Inflammatory macrophage treated with lipopolysaccharide for 1 hour (primary cell): Measurements from ENCODE around the gene URI1.
A peak's percentile ranks its signal among the peaks of the same experiment; 100 is the strongest.
"Not testable (repeated sequence)": the region's sequence is repeated elsewhere in the genome, so short reads cannot be mapped to it uniquely, and the experiment has no call there.

Source experiments
- DNase-seq, 2 donors: peaks; one replicate each; pipeline ENCODE4 v3.0.0-alpha.2; 2020 to 2022

Gene URI1, protein sequence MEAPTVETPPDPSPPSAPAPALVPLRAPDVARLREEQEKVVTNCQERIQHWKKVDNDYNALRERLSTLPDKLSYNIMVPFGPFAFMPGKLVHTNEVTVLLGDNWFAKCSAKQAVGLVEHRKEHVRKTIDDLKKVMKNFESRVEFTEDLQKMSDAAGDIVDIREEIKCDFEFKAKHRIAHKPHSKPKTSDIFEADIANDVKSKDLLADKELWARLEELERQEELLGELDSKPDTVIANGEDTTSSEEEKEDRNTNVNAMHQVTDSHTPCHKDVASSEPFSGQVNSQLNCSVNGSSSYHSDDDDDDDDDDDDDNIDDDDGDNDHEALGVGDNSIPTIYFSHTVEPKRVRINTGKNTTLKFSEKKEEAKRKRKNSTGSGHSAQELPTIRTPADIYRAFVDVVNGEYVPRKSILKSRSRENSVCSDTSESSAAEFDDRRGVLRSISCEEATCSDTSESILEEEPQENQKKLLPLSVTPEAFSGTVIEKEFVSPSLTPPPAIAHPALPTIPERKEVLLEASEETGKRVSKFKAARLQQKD

DNA sequence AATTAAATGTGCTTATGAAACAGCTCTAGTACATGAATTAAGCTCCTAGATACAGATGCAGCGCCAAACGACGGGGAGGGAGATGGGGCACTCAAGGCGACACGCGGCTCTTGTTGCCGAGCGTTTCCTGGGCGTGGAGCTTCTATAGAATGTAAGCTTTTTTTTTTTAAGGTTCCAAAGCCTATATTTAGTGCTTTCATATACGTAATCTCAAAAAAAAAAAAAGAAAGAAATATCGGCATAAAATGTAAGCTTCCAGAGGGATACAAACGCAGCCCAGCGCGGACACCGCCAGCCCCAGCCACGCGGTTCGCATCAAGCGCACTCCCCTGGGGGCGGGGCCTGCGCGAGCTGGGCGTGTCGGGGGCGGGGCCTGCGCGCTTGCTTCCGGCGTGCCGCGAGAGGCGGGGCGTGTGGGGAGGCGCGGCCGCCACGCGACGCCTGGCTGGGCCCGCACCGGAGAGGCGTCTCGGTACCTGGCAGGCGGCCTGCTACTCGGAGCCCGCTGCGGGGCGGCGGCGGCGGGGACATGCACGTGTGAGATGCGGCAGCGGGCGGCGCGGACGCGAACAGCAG lies at the start of gene URI1:
Gene URI1, plus strand, starts transcription at position 412 of the 576 bp plus-strand sequence. CDS start 309 bp downstream, outside the sequence.
- DNase-seq = peak; percentile 75 to 95

DNA sequence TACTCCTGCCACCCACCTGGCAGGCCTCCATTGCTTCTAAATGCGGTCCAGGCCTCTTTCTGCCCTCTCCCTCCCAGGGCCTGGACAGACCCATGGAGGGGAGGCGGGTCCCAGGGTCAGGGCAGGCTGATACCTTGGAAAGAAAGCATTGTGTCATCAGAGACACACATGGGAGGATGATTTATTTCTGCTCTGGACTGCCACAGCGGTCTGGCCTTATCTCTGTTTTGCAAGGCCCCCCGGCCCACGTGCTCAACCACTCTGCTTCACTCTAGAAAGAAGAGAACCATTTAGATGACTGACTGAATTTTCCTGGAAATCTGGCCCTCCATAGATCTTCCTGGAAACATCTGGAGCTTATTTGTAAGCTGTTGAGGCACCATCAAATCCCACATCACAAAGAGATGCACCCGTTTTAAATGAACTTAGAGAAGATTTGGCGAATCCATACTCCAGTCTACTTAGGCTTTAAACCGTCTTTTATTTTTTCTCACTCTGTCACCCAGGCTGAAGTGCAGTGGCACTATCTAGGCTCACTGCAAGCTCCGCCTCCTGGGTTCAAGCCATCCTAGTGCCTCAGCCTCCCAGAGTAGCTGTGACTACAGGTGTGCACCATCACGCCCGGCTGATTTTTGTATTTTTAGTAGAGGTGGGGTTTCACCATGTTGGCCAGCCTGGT lies 48.3 kb upstream of the URI1 start:
- no peak for DNase-seq

DNA sequence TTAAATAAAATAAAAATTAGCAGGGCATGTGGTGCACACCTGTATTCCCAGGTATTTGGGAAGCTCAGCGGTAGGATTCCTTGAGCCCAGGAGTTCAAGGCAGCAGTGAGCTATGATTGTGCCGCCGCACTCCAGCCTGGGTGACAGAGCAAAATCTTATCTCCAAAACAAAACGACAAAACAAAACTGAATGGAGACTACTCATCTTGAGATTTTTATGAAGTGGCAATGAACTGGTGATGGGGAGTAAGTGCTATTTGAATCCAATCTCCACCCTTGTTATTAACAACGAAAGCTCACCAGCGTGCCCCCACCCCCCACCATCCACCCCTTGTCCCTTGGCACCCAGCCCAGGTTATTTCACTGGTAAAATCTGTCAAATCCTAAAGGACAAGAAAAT lies 45.2 kb upstream of the URI1 start:
- DNase-seq = no peak

DNA sequence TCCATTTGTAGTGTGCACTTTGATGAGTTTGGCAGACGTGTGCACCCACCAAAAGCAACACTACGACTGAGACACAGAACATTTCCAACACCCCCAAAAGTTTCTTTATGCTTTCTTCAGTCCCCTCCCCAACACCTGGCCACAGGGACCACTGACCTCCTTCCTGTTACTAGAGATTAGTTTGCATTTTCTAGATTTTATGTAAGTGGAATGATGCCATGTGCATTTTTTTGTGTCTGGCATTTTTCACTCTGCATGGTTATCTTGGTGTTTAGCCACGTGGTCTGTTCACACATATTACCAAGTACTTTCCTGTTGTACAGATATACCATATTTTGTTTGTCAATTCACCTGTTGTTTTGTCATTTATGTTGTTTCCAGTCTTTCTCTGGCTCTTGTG lies 44.6 kb upstream of the URI1 start:
- DNase-seq = no peak

DNA sequence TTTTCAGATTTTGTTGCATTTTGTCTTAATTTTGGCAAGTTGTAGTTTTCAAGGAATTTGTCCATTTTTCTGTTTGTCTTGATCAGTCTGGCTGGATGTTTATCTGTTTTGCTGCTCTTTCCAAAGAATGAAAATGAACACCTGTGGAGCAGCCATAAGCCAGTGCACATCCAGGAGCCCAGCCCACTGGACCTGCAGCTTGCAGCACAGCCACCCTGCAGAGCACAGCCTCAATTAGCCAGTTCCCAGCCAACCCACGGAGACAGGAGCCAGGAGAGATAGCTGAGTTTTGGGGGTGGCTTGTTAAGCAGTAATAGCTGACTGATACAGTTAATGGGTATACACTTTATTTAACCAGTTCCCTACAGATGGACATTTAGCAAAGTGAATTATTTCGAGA lies 38.0 kb upstream of the URI1 start:
- DNase-seq = no peak

DNA sequence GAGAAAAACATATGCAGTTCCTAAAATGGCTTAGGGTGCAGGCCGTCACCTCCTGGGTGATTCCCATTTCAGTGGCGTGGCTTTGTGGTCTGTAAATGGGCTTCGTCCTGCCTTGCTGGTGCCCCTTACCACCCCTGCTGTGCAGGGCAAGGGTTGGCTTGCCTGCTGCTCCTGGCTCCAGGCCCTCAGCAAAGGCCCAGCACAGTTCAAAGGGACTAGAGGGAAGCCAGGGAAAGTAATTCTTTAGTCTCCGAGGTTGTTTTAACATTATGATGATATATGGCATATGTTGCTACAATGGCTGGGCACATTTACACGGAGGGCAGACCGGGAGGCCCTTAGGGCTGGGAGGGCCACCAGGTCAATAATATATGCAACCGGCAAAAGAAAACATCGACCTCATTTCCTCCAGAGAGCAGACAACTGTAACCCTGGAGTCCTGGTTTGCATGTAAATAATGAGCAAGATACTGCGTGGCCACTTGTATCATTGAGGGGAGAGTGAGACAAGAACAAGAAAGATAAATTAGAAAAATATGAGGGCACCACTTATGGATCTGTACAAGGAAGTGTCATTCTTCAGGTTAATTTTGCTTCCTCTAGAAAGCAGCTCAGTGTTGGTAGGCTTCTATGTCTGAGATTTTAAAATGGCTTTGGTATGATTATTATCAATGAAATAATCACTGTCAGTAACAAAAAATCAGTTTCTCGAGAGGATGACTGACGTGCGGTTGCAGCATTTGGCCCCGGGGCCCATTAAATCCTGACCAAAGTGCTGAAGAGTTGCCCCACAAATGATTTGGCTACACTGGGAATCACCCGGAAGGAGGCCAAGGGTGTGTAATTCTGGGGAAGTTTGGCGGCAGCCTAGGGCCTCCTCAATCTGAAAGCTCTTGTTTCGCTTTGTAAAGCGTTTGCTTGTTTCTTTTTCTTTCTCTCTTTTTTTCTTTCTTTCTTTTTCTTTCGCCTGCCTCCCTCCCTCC lies 32.8 kb upstream of the URI1 start:
- DNase-seq = no peak

DNA sequence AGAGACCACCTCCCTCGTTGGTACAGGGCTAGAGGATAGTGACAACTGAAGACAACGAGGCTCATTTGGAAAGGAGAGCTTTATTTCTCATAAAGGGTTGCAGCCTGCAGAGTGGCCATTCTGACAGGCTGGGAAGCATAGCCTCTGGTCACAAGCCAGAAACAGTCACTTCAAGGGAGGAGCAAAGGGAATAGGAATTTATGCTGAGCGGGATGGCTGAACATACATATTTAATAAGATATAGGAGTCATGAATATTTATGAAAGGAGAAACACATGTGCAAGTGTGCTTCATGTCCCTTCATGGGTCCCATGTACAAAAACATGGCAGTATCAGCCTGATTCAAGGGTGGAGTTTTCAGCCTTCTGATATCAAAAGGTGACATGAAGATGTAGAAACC lies 27.1 kb upstream of the URI1 start:
- no peak for DNase-seq

DNA sequence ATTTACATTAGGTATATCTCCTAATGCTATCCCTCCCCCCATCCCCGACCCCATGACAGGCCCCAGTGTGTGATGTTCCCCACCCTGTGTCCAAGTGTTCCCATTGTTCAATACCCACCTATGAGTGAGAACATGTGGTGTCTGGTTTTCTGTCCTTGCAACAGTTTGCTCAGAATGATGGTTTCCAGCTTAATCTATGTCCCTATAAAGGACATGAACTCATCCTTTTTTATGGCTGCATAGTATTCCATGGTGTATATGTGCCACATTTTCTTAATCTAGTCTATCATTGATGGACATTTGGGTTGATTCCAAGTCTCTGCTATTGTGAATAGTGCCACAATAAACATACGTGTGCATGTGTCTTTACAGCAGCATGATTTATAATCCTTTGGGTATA lies 26.2 kb upstream of the URI1 start:
- not testable (repeated sequence) for DNase-seq

DNA sequence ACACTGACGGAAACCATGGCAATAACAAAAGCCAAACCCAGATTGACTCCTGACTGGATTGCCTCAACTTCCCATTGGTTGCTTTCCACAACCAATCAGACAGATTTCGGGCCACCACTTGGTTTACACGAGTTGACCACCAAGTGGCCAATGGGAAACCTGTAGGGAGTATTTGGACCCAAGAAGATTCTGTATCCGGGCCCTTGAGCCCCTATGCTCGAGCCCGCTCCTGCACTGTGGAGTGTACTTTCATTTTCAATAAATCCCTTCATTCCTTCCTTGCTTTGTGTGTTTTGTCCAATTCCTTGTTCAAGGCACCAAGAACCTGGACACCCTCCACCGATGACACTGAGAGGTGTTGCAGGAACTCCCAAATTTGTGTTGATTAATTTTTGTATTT lies 24.1 kb upstream of the URI1 start:
- no peak for DNase-seq

DNA sequence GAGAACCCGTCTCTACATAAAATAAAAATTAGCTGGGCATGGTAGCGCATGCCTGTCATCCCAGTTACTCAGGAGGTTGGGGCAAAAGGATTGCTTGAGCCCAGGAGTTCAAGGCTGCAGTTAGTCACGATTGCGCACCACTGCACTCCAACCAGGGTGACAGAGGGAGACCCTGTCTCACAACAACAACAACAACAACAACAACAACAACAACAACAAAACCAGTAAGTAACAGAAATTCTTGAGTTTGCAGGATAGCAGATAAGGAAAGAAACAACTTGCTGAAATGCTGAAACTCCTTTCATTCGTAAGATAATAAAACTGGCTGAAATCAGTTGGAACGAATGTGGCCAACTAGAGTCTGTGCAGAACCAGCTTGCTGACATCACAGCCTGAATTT lies 23.1 kb upstream of the URI1 start:
- no peak for DNase-seq

DNA sequence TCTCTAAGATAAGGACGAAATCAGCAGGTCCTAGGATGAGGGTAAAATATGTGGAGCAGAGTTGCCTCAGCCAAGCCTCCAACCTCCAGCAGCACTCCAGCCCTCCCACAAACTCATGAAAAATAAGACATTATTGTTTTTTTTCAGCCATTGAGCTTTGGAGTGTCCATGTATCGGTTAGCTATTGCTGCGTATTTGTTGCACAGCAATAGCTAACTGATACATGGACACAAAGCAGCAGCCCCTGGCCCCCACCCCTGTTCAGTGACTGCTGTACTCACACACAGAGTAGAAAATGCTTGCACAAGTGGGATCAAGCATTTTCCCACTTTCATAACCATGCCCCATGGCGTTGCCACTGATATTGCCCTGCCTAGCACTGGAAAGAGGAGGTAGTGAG lies 19.1 kb upstream of the URI1 start:
- DNase-seq = no peak

DNA sequence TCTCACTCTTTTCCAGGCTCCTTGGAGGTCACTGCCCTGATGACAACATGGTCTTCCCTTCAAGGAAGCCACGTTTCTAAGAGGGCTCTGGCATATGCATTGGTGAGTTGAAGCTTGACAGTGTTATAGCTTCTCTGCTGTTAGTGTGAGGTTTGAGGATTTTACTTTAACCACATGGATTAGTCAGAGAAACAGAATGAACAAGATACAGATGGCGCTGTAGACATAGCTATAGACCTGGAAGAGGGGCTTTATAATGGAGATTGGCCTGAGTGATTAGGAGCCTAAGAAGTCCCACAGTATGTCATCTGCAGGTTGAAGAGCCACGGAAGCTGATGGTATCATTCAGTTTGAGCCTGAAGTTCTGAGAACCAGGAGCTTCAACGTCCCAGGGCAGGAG lies 18.4 kb upstream of the URI1 start:
- no peak for DNase-seq

DNA sequence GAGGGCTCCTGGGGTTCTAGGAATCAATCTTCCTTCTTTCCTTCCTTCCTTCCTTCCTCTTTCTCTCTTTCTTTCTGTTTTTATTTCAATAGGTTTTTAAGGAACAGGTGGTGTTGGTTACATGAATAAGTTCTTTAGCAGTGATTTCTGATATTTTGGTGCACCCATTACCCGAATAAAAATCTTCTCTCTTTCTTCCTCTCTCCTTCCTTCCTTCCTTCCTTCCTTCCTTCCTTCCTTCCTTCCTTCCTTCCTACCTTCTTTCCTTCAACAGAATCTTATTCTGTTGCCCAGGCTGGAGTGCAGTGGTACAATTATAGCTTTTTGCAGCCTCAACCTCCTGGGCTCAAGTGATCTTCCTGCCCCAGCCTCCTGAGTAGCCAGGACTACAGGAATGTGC lies 16.0 kb upstream of the URI1 start:
- no peak for DNase-seq

DNA sequence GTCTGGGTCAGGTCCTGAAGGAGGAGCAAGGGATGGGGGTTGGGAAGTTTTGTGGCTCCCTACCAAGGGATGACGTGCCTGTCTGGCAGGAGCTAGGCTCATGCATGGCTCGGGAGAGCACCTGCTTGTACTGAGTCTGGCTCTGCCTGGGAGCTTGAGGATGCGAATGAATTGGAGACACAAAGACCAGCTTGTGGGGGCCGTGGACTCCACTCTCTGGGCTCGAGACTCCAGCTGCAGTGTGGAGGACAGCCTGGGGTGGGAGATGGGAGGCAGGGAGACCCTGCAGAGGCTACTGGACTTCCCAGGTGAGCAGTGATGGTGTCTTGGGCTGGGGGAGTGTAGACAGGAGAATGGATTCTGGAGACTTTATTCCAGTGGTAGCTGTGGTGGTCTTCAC lies 15.2 kb upstream of the URI1 start:
- no peak for DNase-seq

DNA sequence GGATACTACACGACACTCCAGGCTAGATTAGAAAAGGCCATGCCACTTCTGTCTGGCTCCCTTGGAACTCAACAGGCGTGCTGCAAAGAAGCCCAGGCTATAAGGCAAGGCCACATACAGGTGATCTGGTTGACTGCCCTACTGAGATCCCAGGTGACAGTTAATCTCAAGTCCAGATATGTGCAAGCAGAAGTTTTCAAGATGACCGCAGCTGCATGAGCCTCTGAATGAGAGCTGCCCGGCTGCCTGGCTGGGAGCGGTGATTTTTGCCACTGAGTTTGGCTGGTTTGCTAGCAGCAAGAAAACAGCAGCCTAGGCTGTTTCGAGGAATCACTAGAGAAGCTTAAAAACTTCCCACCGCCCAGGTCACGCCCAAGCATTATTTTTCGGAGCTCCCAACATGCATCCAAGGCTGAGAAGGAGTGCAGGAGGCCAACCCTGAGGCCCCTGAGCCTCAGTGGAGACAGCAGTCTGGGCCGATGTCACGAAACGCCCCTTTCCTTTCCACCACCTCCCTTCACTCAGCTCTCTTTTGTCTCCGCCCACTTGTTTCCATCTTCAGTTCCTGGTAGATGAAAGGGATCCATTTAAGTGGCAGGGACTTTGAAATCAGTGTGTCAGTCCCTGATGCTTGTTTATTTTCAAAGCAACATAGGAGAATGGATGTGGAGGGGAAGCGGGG lies 14.0 kb upstream of the URI1 start:
- no peak for DNase-seq

DNA sequence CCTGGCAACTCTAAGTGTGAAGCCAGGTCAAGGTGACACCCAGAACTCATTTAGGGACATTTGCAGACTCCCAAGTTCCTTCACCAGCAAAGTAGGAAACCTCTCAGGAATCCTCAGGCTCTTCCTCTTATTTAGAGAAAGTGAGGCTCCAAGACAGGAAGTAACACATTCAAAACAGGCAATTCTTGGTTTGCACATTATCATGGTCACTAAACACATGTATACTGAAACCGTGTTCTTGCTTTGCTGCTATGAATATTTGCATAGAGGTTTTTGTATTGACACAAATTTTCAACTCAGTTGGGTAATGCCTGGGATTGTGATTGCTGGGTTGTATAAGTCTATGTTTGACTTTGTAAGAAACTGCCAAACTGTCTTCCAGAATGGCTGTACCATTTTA lies 13.2 kb upstream of the URI1 start:
- peak in 1 of 2 donors; percentile 7 for DNase-seq

DNA sequence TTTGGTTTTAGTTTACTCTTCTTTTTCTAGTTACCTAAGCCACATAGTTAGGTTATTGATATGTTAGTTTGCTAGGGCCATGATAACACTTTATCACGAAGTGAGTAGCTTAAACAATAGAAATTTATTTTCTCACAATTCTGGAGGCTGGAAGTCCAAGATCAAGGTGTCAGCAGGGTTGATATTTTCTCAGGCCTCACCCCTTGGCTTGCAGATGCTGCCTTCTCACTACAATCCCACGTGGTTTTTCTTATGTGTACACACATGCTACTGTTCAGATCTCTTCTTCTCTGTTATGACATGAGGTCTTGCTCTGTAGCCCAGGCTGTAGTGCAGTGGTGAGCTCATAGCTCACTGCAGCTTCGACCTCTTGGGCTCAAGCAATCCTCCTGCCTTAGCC lies 7.8 kb upstream of the URI1 start:
- no peak for DNase-seq

DNA sequence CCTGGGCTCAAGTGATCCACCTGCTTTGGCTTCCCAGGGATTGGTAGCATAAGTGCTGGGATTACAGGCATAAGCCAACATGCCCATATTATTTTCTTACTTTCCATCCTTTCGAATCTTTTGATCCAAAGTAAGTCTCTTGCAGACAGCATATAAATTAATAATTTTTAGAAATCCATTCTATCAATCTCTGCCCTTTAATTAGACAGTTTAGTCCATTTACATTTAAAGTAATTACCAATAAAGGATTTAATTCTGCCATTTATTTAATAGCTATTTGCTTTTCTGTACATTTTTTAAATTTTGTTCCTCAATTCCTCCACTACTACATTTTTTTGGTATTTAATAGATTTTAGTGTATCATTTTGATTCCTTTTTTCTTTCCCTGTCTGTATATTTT lies 7.3 kb upstream of the URI1 start:
- no peak for DNase-seq

DNA sequence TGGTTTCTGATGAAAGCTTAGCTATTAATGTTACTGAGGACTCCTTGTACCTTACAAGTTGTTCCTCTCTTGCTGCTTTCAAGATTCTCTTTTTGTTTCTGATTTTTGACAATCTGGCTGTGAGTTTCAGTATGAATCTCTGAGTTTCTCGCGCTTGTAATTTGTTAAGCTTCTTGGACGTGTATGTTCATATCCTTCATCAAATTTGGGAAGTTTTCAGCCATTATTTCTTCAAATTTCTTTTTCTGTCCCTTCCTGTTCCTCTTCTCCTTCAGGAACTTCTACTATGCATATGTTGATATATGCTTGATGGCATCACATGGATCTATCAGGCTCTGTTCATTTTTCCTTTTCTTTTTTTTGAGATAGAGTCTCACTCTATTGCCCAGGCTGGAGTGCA lies 5.6 kb upstream of the URI1 start:
- DNase-seq = no peak

DNA sequence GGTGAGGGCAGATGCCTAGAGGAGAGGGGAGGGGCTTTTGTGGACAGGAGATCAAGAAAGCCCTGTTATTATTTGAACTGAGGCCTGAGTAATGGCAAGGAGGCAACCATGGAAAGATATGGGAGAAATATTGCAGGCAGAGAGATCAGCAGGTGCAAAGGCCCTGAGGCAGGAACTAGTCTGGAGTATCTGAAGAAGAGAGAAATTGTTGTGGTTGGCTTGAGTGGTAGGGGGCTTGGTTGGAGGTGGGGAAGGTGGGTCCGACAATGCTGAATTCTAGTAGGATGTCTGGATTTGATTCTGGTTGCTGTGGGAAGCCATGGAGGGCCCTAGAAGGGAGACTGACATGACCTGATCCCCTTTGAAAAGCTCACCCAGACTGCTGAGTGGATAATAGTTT lies 2.4 kb upstream of the URI1 start:
- DNase-seq = no peak

DNA sequence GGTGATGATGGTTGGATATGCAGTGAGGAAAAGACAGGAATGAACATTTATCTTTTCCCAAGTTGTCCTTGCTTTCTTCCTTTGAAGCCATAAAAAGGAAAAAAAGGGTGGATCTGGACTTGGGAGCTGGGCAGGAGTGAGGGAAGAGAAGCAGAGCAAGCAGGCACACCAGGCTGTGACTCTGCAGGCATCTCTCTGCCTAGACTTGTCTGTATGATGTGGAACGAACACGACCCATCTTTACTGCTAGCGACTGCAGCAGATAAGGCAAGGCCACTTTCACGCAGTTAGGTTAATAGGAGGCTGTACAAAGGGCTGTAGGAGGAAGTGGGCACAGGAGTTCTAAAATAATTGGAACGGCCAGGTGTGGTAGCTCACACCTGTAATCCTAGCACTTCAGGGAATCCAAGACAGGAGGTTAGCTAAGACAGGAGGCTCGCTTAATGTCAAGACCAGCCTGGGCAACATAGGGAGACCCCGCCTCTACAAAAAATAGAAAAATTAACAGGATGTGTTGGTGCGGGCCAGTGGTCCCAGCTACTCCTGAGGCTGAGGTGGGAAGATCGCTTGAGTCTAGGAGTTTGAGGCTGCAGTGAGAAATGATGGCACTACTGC lies 961 bp upstream of the URI1 start:
- DNase-seq = no peak
